Measurements from ENCODE around the gene ETNK2. TPM values are rescaled to one million over a fixed set of nuclear protein-coding genes. Genes with fewer than 3 reads are reported as not detected.

Gene ETNK2
- total RNA-seq, 2 donors from 2014 or later = 4.0 to 15.8 TPM

- Histone ChIP-seq H3K27ac (no peak overlapping the region), H3K27me3 (no peaks in the 10 kb centered on the region), H3K9me3 (no peaks in the 10 kb centered on the region), H3K4me3 (no peak overlapping the region), H3K36me3 (replicated peaks in 1 of 2; ENCODE audit: insufficient read depth in 1 of 2, low read depth in 2 of 2) (no peaks in the 10 kb centered on the region), H3K4me1 (peaks cover 14% of the 10 kb centered on the region)
- no peak for TF ChIP-seq CTCF (IDR thresholded peaks at IDR 0.05)
- intact Hi-C loops (cut with DNase I) = no loop called here
- 97 to 100% methylated on average over 2 of the region's 2 CpGs for WGBS, 2 donors
- DNase-seq (no peak), ATAC-seq (no peak)
These were observed 20.7 kb upstream of the ETNK2 start for GRCh38 chr1:204172404-204173029.

GRCh38 chr1:204171751-204172178 lies 19.9 kb upstream of the ETNK2 start:
- peak in 1 of 4 donors; percentile 24 for DNase-seq
- no peaks in the 10 kb centered on the region for H3K27me3 ChIP-seq
- no peaks in the 10 kb centered on the region for H3K36me3 ChIP-seq (replicated peaks in 1 of 2; ENCODE audit: insufficient read depth in 1 of 2, low read depth in 2 of 2)
- WGBS, 2 donors = 13 to 14% methylated on average over 4 of the region's 4 CpGs
- H3K27ac ChIP-seq = peak overlapping the region in 1 of 4 donors; percentile 61
- H3K9me3 ChIP-seq = no peaks in the 10 kb centered on the region
- ATAC-seq = peak; percentile 68
- peaks cover 14% of the 10 kb centered on the region for H3K4me1 ChIP-seq
- intact Hi-C loops (cut with DNase I) = no loop called here
- TF ChIP-seq POLR2A (IDR thresholded peaks at IDR 0.05) = no peak
- no peak overlapping the region for H3K4me3 ChIP-seq

- TF ChIP-seq CTCF (IDR thresholded peaks at IDR 0.05) (no peak), POLR2A (IDR thresholded peaks at IDR 0.05) (no peak)
- Histone ChIP-seq H3K36me3 (replicated peaks in 1 of 2; ENCODE audit: insufficient read depth in 1 of 2, low read depth in 2 of 2) (no peaks in the 10 kb centered on the region), H3K27me3 (no peaks in the 10 kb centered on the region), H3K27ac (no peak overlapping the region), H3K4me3 (no peak overlapping the region), H3K4me1 (peaks cover 14% of the 10 kb centered on the region), H3K9me3 (no peaks in the 10 kb centered on the region)
- ATAC-seq (peak; percentile 49), DNase-seq (peak in 2 of 4 donors; percentile 55 to 61)
- 36 to 58% methylated on average over 3 of the region's 3 CpGs for WGBS, 2 donors
- intact Hi-C loops (cut with DNase I) = no loop called here
These were observed 18.8 kb upstream of the ETNK2 start for GRCh38 chr1:204170494-204171155.

GRCh38 chr1:204169858-204170257 lies 18.0 kb upstream of the ETNK2 start:
- 88 to 90% methylated on average over 4 of the region's 4 CpGs for WGBS, 2 donors
- DNase-seq (no peak), ATAC-seq (no peak)
- Histone ChIP-seq H3K36me3 (replicated peaks in 1 of 2; ENCODE audit: insufficient read depth in 1 of 2, low read depth in 2 of 2) (no peaks in the 10 kb centered on the region), H3K27me3 (no peaks in the 10 kb centered on the region), H3K4me3 (no peak overlapping the region), H3K4me1 (peaks cover 14% of the 10 kb centered on the region), H3K27ac (no peak overlapping the region), H3K9me3 (no peaks in the 10 kb centered on the region)
- intact Hi-C loops (cut with DNase I) = no loop called here
- TF ChIP-seq CTCF (IDR thresholded peaks at IDR 0.05) = no peak
- TF ChIP-seq POLR2A (IDR thresholded peaks at IDR 0.05) = no peak

- H3K27me3 ChIP-seq = no peaks in the 10 kb centered on the region
- H3K4me1 ChIP-seq = peaks cover 14% of the 10 kb centered on the region
- ATAC-seq (no peak), DNase-seq (no peak)
- no peaks in the 10 kb centered on the region for H3K9me3 ChIP-seq
- no peak overlapping the region for H3K27ac ChIP-seq
- intact Hi-C loops (cut with DNase I) = no loop called here
- H3K36me3 ChIP-seq (replicated peaks in 1 of 2; ENCODE audit: insufficient read depth in 1 of 2, low read depth in 2 of 2) = no peaks in the 10 kb centered on the region
- 85 to 87% methylated on average over 5 of the region's 5 CpGs for WGBS, 2 donors
- no peak overlapping the region for H3K4me3 ChIP-seq
- TF ChIP-seq CTCF (IDR thresholded peaks at IDR 0.05) = no peak
- TF ChIP-seq POLR2A (IDR thresholded peaks at IDR 0.05) = no peak
These were observed 15.9 kb upstream of the ETNK2 start for GRCh38 chr1:204167730-204168129.

Data from body of pancreas (tissue), 4 donors.